GM12864 (cell line): Measurements from ENCODE around the gene ADAM15.

Experiments
- DNase-seq: peaks from one replicate; pipeline ENCODE4 v3.0.0-alpha.2; 2011; ENCODE audit warnings: low read depth
- H3K4me3 ChIP-seq: 2 replicates; pipeline ENCODE4 v1.5.1; 2011; ENCODE audit warnings: mild to moderate bottlenecking, low read depth, low read length, control low read depth
- CTCF ChIP-seq: IDR thresholded peaks from 2 replicates; pipeline ENCODE4 v1.5.1; 2011; ENCODE audit warnings: low read depth, mild to moderate bottlenecking, moderate library complexity, low read length, control low read depth, inconsistent platforms; ENCODE audit errors: missing control alignments

ADAM15 gene

GRCh38 chr1:155013632-155014031, 37.5 kb upstream of the ADAM15 start:
- TF ChIP-seq CTCF, result no peak
- no peak for DNase-seq
- H3K4me3 ChIP-seq, result no peak overlapping the region

- H3K4me3 ChIP-seq, result no peak overlapping the region
- no peak for DNase-seq
- TF ChIP-seq CTCF, result no peak
These were observed 36.2 kb upstream of the ADAM15 start for GRCh38 chr1:155014709-155015508.

GRCh38 chr1:155015527-155016230, 35.4 kb upstream of the ADAM15 start:
- no peak overlapping the region for H3K4me3 ChIP-seq
- no peak for DNase-seq
- no peak for TF ChIP-seq CTCF

- H3K4me3 ChIP-seq, result no peak overlapping the region
- TF ChIP-seq CTCF, result no peak
- no peak for DNase-seq
These were observed 34.8 kb upstream of the ADAM15 start for GRCh38 chr1:155016231-155016831.

GRCh38 chr1:155017041-155017945, 33.8 kb upstream of the ADAM15 start:
- peak; percentile 100 for TF ChIP-seq CTCF
- peak overlapping the region; percentile 46 for H3K4me3 ChIP-seq
- DNase-seq, result no peak

- no peak for TF ChIP-seq CTCF
- DNase-seq, result no peak
- peak overlapping the region; percentile 46 for H3K4me3 ChIP-seq
These were observed 33.2 kb upstream of the ADAM15 start for GRCh38 chr1:155017946-155018316.
